ENCODE results near the gene C5orf58.
"Not testable (repeated sequence)": the region's sequence is repeated elsewhere in the genome, so short reads cannot be mapped to it uniquely, and the experiment has no call there.

C5orf58 gene

DNA sequence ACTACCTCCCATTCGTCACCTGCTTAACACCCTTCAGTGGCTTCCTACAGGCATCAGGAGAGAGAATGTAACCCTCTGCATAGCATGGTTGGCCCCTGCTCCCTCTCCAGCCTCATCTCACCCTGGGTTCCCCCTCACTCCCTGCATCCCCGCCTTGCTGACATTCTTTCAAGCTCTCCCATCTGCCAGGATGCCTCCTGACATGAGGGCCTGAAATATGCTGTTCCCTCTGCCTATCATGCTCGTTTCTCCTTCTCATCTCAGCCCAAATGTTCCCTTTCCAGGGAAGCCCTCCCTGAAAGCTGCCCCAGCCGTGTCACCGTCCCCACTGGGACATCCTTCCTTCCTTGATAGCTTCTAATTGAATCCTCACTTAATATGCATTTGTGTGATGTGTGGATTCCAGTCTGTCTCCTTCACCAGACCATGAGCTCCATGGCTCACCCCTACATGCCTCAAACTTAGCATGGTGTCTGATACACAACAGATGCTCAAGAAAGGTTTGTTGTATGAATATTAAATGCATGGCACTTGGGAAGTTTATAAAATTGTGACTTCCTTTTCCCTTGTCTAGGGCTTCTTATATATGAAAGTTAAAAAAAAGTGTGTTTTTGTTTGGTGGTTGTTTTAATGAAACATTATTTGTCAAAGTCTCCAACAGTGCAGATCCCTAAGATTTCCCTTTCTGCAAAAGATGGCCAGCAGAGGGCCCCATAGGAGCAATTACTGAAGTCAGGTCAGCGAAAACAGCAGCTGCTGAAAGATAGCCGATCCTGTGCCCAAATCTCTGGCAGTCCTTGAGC, 7.3 kb upstream of the C5orf58 start:
- DNase-seq: peak; percentile 84

DNA sequence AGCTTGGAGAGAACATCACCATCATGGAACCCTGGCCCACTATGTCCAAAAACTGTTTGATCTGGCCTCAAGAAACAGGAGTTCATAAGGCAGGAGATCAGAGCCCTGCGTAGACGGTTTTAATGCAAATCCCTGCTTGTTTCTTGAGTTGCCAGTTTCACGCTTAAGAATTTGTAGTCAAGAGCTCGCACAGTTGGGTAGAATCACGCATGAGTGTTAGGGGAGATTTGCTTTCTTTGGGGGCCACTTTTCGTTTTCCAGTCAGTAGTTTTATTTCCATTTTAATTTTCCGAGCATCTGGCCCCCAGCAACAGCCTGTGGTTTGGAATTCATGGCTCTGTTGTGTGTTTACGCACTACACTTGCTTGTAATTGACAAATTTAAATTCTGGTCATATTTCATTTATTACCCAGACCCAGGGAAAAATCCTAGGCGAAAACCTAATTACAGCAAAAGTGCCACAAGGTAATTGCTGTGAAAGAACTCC, 6.6 kb upstream of the C5orf58 start:
- DNase-seq: no peak

DNA sequence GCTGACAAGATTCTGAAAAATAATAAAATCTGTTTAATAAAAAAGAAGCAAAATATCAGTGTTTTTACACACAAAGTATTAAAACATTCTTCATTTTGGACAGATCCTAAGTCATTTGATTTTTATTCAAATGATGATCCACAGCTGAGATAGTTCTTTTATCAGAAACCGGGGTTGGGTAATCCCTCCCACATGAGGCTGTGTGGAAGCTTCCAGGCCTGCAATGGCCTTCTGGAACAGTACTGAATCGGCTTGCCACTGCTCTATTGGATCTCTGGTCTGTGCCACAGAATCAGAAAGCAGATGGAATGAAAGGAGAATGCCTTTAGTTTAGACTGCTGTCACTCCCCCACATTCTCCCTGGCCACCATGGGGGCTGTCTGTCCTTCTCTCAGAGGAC, 6.1 kb upstream of the C5orf58 start:
- no peak for DNase-seq

DNA sequence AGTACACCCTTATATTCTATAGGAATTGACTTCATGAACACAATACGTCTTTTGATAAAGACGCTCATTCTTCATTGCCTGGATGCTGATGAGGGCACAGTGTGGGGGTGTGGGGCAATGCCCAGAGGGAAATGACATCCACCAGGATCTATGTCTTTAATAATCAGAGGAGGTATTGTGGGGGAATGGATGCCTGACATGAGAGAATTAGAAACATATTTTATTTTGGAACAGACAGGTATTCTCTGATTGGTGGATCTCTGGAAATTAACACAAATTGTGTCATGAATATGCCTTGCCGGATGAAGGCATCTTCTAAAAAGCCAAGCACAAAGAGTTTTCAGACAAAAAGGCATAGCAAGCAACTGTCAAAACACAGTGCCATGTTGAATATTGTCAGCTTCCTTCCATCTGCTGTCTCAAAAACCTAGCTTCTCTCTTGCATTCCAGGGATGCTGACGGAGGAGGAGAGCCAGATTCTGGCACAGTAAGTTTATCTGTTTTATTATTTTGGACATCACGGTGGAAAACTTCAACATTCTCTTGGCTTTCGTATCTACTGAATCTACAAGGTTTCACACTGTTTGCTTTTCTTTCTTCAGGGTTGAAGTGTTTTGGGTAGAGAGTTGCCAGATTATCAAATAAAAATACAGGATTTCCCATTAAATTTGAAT, 3.9 kb upstream of the C5orf58 start:
- no peak for DNase-seq

DNA sequence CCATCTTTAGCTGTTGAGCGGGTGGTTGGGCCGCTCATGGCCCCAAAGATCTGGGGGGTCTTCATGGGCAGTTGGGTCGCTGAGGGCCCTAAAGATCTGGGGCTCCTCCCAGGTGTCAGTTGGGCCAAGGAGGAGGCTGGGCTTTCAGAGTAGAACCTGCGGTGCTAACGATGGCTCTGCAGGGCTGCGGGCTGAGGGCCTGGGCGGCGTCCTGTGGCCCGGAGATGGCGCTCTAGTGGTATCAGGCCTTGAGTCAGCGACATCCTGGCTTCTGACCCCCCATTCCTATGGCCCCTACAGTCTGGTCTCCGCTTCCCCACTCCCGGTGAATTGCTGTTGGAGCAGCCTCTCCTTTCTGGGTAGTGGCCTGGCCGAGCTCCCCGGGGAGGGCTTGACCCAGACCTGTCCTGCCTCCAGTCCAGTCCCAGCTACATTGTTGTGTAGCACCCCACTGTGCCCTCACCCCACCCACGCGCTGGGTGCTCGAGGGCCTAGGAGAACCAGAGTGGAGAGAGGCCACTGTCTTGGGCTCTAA, 640 bp downstream of the C5orf58 start:
- no peak for DNase-seq

DNA sequence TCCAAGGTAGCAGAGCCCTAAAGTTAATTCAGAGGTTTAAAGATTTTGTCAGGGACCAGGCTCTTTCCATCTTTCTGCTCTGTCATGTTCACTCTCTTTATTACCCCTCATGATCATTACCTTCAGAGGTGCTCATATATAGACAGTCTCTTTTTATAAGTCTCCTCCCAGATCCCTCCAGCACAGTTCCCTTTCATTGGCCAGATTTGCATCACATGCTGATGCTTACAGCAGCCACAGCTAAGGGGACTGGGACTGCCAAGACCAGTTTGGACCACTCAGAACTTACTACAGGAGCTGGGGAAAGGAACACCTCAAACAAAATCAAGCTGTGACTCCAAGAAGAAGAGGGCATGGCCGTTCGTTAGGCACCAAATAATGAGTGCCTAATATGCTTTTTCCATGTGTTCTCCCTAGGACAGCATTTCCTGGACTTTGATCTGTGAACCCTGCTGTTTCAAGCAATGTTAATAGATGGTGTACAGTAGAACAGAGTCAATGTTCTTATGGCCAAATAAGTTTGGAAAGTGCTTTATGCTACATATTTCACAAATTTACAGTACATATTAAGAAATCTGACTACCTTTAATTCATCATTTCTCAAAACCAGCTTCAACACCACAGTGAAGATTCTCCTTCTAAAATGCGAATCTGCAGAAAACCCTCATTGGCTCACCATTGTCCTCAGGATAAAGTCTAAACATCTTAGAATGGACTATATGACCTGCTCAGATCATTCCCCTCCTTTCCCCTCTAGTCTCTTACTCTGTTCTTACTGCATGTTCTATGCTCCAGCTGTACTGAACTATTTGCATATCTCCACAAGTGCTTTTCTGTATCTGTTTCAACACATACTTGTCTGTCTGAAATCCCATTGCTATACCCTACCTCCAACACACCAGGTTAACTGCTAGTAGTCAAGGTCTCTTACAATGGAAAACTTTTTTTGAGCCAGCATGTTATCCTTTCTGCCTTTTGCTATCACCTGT, 3.4 kb downstream of the C5orf58 start:
- DNase-seq: no peak

DNA sequence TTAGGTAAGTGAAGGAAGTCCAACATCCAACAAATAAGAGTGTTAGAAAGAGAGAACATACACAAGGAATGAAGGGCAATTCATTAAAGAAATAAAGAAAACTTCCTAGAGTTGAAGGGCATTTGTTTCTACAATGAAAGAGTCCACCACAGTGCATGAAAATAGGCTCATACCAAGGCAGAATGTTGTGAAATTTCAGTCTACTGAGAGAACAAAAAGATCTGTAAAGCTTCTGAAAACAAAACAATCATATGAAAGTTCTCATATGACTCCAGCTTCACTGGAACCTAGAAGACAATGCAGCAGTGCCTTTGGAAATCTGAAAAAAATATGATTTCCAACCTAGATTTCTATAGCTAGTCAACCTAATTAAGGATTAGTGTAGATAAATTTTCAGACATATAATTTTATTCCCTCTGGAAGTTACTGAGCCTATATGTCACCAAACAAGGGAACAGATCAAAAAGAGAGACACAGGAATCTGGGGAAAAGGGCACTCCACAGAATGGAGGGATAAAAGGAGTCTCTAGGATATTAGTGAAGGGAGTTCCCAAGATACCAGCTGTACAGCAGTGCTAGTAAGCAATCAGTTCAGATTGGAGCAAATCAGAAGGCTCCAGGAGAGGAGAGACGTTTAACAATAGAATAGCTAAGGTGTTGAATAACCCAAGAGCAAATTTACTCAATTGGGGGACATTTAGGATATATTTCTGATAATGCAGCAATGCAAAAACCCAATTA, 5.8 kb downstream of the C5orf58 start:
- no peak for DNase-seq

DNA sequence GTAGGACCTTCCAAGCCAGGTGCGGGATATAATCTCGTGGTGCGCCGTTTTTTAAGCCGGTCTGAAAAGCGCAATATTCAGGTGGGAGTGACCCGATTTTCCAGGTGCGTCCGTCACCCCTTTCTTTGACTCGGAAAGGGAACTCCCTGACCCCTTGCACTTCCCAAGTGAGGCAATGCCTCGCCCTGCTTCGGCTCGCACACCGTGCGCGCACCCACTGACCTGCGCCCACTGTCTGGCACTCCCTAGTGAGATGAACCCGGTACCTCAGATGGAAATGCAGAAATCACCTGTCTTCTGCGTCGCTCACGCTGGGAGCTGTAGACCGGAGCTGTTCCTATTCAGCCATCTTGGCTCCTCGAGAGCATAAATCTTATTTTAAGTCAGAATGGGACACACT, 12.7 kb downstream of the C5orf58 start:
- not testable (repeated sequence) for DNase-seq

DNA sequence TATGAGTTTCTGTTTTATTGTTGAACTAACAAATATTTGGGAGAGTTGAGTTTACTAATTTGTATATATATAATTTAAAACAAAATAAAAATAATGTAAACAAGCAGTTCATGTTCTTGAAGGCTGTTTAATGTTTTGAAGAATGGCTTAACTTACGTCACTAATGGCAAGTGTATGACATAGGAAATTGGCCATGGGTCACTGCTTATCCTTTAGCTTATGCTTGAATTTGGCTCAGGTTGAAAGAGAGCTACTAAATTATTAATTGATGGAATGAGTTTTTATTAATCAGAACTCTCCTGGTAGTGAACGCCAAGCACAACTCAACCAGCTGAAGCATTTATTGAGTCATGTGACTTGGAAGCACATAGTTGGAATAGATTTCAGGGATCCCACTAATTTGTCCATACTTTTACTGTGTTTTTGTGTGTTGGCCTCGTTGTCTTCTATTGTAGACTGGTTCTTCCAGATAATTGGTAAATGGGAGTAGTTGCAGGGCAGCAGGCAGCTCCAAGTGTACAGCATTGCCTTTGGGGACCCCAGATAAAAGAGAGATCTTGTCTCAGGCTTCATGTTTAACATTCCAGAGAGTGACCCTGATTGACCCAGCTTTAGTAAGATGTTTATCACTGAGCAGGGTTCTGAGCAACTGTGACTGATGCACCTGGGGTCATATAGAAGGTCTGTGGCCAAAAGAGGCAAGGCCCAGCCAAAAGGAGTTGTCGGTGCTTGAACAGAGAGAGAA, 13.5 kb downstream of the C5orf58 start:
- no peak for DNase-seq

DNA sequence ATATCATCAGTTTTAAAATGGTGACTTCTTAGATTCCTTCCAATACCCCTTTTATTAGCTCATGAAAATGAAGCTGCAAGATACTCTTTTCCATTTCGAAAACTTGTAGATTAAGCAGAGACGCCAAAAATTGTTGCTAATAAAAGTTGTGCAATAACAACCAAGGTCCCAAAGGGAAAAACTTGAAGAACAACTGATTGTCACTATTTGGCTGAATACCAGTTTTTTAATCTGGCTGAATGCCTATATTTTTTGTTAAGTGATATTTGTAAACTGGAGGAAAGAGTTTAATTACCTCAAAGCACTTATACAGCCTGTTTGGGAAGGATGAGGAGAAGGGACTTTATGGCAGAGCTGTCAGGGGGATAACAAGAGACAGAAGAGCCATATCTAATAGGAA, 14.6 kb downstream of the C5orf58 start:
- no peak for DNase-seq

DNA sequence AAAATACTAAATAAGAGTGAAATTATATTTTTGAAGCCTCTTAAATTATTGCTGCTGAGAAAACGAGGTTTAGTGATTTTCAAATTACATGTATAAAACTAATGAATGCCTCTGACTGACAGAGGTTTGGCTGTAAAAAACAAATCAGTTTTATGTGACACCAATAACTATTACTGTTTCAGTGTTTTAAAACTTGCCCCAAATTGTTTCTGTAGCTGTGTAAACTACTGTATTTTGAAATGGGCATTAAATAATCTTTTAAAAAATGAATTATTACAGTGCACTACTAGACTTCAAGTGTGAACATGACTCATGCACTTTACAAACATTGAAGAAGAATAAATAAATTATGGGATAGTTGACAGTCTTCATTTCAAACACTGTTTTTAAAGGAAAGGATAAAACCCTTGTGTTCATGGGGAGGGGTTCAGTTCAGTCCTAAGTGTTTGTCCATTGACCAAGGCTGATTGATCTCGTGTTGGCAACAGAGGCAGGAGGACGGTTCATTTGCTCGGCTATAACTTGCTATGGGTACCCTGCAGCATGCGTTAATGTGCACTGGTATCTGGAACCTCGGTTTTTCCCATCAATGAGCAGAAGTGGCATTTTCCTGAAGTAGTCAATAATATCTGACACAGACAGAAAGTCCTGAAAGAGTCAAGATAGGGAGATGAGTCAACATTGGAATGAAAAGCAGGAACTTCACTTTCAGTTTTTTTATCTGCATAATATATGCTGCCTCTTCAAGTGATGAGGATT, 15.6 kb downstream of the C5orf58 start:
- no peak for DNase-seq

DNA sequence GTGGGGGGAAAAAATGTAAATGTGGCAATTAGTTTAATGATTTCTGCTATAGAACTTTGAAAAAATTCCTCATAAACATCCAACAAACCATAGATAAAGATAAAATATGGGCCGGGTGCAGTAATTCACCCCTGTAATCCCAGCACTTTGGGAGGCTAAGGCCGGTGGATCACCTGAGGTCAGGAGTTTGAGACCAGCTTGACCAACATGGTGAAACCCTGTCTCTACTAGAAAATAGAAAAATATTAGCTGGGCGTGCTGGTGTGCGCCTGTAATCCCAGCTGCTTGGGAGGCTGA, 16.1 kb downstream of the C5orf58 start:
- not testable (repeated sequence) for DNase-seq

DNA sequence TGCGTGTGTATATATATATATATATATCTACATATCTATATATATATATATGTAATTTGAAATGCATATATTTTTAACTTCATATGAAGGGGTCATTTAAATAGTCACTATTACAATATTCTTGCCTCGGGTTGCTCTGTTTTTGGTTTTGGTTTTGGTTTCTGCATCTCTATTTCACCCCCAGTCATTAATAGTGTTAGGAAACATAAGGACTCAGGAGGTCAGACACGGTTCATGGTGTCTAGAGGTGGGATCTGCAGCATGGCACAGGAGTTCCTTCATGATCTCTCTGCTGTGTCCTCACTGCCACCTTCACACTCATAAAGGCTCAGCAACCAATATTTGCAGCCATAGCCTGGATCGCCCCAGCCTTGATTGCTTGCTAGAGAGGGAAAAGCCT, 16.6 kb downstream of the C5orf58 start:
- no peak for DNase-seq

DNA sequence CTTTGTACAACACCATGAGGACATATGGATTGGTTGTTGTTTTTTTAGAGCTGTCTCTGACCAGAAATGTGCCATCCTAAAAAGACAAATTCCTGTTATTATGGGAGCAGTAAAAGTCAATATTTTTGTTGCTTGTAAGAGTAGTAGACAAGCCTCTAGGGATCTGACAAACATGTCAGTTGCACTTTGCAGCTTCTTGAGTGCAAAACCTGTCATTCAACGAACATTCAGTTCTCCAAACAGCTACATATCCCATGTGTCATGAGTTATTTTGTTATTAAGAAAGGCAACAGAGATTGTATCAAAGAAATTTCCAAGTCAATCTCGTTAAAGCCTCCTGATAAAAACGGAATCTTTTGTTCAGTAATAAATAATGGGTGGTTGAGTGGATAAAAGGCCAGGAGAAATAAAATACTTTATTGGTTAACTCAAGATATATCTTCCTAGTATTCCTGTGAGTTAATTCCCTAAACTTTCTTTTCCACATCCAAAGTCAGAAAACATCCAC, 18.1 kb downstream of the C5orf58 start:
- no peak for DNase-seq

DNA sequence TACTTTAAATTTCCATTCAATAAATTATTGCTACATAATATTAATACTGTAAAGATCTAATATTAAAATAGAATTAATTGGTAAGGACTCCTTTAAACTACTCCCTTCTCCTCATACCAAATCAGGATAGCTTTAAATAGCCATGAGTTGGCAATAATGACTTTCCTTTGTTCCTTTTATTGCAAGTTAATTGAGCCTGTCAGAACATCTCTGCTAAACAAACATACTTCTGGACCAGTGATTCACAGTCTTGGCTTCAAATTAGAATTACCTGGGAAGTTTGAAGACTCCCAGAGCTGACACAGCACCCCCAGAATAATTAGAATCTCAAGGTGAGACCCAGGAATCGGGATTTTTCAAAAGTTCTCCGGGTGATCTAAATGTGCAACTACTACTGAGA, 18.7 kb downstream of the C5orf58 start:
- no peak for DNase-seq

DNA sequence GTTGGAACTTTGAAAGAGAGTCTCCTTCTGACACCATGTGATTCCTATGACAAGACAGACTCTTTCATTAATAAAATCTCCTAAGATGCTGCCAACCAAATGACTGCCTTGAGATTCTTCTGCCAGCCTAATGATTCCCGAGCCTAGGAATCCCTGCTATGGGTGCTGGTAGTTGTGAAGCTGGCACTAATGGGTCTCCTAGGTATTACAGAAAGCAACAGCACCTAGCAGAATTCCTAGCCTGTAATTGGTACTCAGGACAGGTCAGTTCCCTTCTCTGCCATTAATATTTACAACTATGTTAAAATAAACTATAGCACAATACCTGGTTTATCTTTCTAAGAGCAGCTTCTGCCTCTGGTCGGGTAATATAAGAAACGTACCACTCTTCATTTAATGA, 19.3 kb downstream of the C5orf58 start:
- DNase-seq: no peak

DNA sequence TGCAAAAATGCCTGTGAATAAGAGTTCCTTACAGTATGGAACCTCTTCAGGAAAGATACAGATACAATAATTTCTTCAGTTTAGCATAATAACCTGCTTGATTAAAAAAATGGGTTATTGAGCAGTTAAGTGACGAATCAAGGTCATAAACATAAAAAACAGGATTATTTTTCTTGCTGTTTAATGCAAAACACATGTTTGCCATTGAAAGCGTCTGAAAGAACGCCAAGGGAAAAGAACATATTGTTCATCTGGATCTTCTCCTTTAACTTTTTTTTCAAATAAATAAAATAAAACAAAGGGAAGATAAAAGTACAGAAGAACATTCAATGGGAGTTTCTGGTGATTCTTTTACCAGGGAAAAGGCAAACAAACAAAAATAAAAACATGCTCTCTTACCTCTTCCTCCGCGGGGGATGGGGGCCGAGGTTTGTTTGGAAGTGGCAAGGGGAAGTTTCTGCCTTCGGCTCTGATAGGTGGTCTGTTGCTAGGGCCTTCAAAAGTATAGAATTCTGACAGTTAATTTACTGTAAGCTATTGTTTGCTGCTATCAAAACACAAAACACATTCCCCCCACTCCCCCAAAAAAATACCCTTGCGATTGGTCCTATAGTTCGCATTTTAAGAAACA, 20.1 kb downstream of the C5orf58 start:
- no peak for DNase-seq

DNA sequence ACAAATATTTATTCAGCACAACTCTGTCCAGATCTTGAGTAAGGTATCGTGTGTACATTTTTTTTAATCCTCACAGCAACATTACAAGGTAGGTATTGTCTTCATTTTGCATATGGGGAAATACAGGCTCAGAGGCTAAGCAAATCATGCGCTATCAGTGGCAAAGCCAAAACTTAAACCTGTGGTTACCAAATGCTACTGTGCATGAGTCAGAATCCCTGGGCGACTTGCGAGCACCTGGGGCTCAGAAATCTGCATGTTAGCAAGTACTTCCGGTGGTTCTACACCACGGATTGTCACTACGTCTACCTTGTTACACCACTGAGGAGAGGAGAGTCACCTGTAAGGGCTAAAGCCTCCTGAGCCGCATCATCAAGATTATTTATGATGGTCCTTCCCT, 21.3 kb downstream of the C5orf58 start:
- peak; percentile 61 to 68 for DNase-seq

DNA sequence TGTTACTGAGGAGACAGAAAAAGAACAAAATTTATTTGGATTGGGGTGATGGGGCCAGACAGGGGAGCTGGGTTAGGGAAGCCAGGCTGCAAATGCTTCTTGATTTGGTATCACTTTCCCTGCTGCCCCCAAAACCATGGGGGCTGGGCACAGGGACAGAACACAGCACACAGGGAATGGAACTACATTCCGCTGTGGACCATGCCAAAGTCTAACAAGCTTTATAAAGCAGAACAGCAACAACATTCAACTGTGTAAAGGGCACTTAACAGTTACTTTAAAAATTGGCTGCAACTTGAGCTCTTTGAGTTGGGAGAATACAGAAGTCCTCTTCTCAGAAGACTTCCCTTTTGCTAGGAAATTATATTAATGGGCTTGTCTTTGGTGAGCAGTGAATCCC, 23.8 kb downstream of the C5orf58 start:
- DNase-seq: no peak

DNA sequence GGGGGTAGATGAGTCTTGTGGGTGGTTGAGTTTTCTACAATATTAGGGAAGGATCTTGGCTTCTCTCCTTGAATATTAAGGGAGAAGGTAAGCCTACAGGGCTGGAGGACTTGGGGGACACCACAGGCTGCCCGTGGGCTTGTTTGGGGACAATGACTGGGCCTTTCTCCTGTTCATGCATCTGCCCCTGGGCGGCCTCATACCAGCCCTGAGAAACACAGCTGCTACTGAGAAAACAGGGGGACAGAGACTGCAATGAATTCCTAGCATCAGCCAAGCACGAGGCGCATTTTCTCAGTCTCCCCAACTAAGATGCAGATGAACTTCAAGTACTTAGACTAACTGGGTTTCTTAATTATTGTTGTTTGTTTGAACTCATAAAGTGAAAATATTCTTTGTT, 24.6 kb downstream of the C5orf58 start:
- no peak for DNase-seq

Data from activated T-cell treated with anti-CD3 and anti-CD28 coated beads, Interleukin-2, amount 50 U/mL, for 48 hours (primary cell).